HepG2 (cell line): Measurements from ENCODE around the gene XAB2. TPM values are rescaled to one million over a fixed set of nuclear protein-coding genes. Genes with fewer than 3 reads are reported as not detected.

Source experiments
- ATAC-seq: fragments of 200-7000 bp; cut with Tn5 transposase; 3 replicates; pipeline ENCODE4 v1.9.1; 2020; ENCODE audit warnings: mild to moderate bottlenecking, moderate library complexity
- BruUV-seq: library from RNA; stranded (reverse); fragments of 400-500 nt; replicated peaks from 2 replicates; lab custom pipeline; 2021; lab: Mats Ljungman, UMichigan
- CTCF ChIA-PET: fragments of 300-600 bp; formaldehyde crosslinking; extraction: SDS; loops from one replicate; lab custom pipeline; 2021; ENCODE audit warnings: low total read pairs, inconsistent platforms, low intra/inter-chr PET ratio; lab: Yijun Ruan, JAX
- POLR2A ChIA-PET: fragments of 350-600 bp; sonication (Branson Sonifier 250); formaldehyde crosslinking; loops from one replicate; lab custom pipeline; 2020; ENCODE audit warnings: antibody characterized with exemption, inconsistent platforms; lab: Yijun Ruan, JAX
- DNase-seq: peaks from one replicate; pipeline ENCODE4 v3.0.0-alpha.2; 2015; ENCODE audit warnings: low spot score
- FAIRE-seq: peaks from 3 replicates; lab custom pipeline; 2011; peaks lifted over from hg19 to GRCh38; lab: Jason Lieb, UNC
- H2AFZ ChIP-seq: one replicate; pipeline ENCODE4 v1.6.1; 2011; ENCODE audit warnings: low read length, inconsistent platforms
- H3K27ac ChIP-seq: fragments of 300-600 bp; 3 replicates; pipeline ENCODE4 v1.8.0; 2011; ENCODE audit warnings: mixed run types, mild to moderate bottlenecking, mixed read lengths, low read length, inconsistent platforms; ENCODE audit not compliant: insufficient read depth; ENCODE audit errors: extremely low read length
- H3K27me3 ChIP-seq, 2 experiments: fragments of 200-600 bp in 1 of 2; 2 replicates in 1 of 2; 3 replicates in 1 of 2; pipeline versions ENCODE4 v1.6.0 to v1.8.0; 2011; ENCODE audit warnings: low read length in 2 of 2, mild to moderate bottlenecking in 2 of 2, moderate library complexity in 2 of 2, inconsistent platforms in 1 of 2; ENCODE audit not compliant: insufficient read depth in 2 of 2, control insufficient read depth in 1 of 2
- H3K36me3 ChIP-seq, 2 experiments: fragments of 200-600 bp in 1 of 2; replicated peaks in 1 of 2; 2 replicates in 1 of 2; 3 replicates in 1 of 2; pipeline versions ENCODE4 v1.5.1 to v1.8.0; 2011; ENCODE audit warnings: low read length in 2 of 2, inconsistent platforms in 1 of 2; ENCODE audit not compliant: insufficient read depth in 2 of 2, control insufficient read depth in 1 of 2
- H3K4me1 ChIP-seq: 2 replicates; pipeline ENCODE4 v1.5.1; 2012; ENCODE audit warnings: low read length, inconsistent platforms; ENCODE audit not compliant: insufficient read depth
- H3K4me2 ChIP-seq: 2 replicates; pipeline ENCODE4 v1.6.0; 2011; ENCODE audit warnings: low read depth, low read length, inconsistent platforms
- H3K4me3 ChIP-seq, 3 experiments: fragments of 200-600 bp in 1 of 3; sonication (generic), shearing (Covaris generic) in 1 of 3; replicated peaks in 1 of 3; 2 replicates each; pipeline ENCODE4 v1.5.1; 2011 to 2016; ENCODE audit warnings: low read length in 3 of 3, inconsistent platforms in 2 of 3, low read depth in 2 of 3, mild to moderate bottlenecking in 2 of 3, control low read depth in 1 of 3, mixed read lengths in 1 of 3; ENCODE audit not compliant: insufficient read depth in 1 of 3
- H3K79me2 ChIP-seq: one replicate; pipeline ENCODE4 v1.6.1; 2011; ENCODE audit warnings: low read length, inconsistent platforms; ENCODE audit not compliant: insufficient read depth
- H3K9ac ChIP-seq: 2 replicates; pipeline ENCODE4 v1.6.0; 2011; ENCODE audit warnings: mild to moderate bottlenecking, low read depth, low read length, inconsistent platforms; ENCODE audit not compliant: insufficient read depth
- H3K9me3 ChIP-seq: 2 replicates; pipeline ENCODE4 v1.5.1; 2012; ENCODE audit warnings: mild to moderate bottlenecking, low read length
- H4K20me1 ChIP-seq: 2 replicates; pipeline ENCODE4 v1.6.0; 2011; ENCODE audit warnings: inconsistent platforms, mild to moderate bottlenecking, low read length, moderate library complexity; ENCODE audit not compliant: insufficient read depth
- GATAD1 ChIP-seq: IDR thresholded peaks from 2 replicates; pipeline ENCODE4 v1.6.1; 2016; ENCODE audit warnings: missing genetic modification reagents, missing compliant biosample characterization
- KDM5B ChIP-seq: sonication (generic); formaldehyde crosslinking; IDR thresholded peaks from 2 replicates; pipeline ENCODE4 v1.4.0; 2020; ENCODE audit warnings: missing genetic modification reagents, mild to moderate bottlenecking, borderline replicate concordance
- YEATS4 ChIP-seq: sonication (generic); formaldehyde crosslinking; IDR thresholded peaks from 2 replicates; pipeline ENCODE4 v1.4.0; 2020; ENCODE audit warnings: missing genetic modification reagents, borderline replicate concordance
- ZNF20 ChIP-seq: sonication (generic); formaldehyde crosslinking; IDR thresholded peaks from 2 replicates; pipeline ENCODE4 v1.4.0; 2020; ENCODE audit warnings: mild to moderate bottlenecking, moderate library complexity, missing genetic modification reagents
- WGBS: methylation state at CpG from one replicate; pipeline ENCODE4 v1.1.6; 2017; ENCODE audit warnings: low lambda C conversion rate; 5-methylcytosine and 5-hydroxymethylcytosine counted together
- in situ Hi-C: cut with HindIII; loops from 2 replicates; pipeline ENCODE4 v1.10.0; 2017; ENCODE audit warnings: low pct_unique_long_range_greater_than_20kb; ENCODE audit not compliant: extremely low pct_ligation_motif_present
- intact Hi-C: fragments of 100-400 bp; cut with micrococcal nuclease; formaldehyde crosslinking; loops from one replicate; pipeline ENCODE4 v1.10.0; 2022; ENCODE audit not compliant: unreplicated experiment
- polyA plus RNA-seq, 8 experiments: library from polyadenylated mRNA; depleted of rRNA in 3 of 8; stranded (reverse) in 7 of 8; unstranded in 1 of 8; fragments of >200 nt; fragmentation: Illumina TruSeq in 4 of 8; extraction: Trizol in 4 of 8; gene quantifications; 2 replicates each; pipeline versions ENCODE4 v1.2.1 to v1.2.3, GENCODE V29; 2011 to 2016; ENCODE audit warnings: low read depth in 4 of 8, missing spikeins in 1 of 8, mixed read lengths in 1 of 8; ENCODE audit not compliant: insufficient read depth in 1 of 8
- total RNA-seq, 5 experiments: library from RNA; depleted of rRNA; stranded (reverse); fragments of >200 nt; fragmentation: Illumina TruSeq; extraction: Trizol; gene quantifications; 2 replicates each; pipeline ENCODE4 v1.2.3, GENCODE V29; 2016; ENCODE audit warnings: low read depth in 1 of 5
- TF ChIP-seq, protein P1 (sequence below): sonication (generic); formaldehyde crosslinking; IDR thresholded peaks from 2 replicates; pipeline ENCODE4 v1.4.0; 2020; ENCODE audit warnings: missing genetic modification reagents
- TF ChIP-seq, protein P2 (sequence below): IDR thresholded peaks from 2 replicates; pipeline ENCODE4 v1.4.0; 2020; ENCODE audit warnings: mild to moderate bottlenecking, missing genetic modification reagents
- TF ChIP-seq, protein P3 (sequence below): sonication (generic); formaldehyde crosslinking; IDR thresholded peaks from 2 replicates; pipeline ENCODE4; 2020; ENCODE audit warnings: missing genetic modification reagents, mild to moderate bottlenecking, borderline replicate concordance
- TF ChIP-seq, protein P4 (sequence below): sonication (generic); formaldehyde crosslinking; IDR thresholded peaks from 2 replicates; pipeline ENCODE4 v1.4.0; 2020; ENCODE audit warnings: missing genetic modification reagents, borderline replicate concordance

XAB2 gene
- total and polyA plus RNA-seq, 2 of the 13 experiments (the other 11 are each of a cell fraction or from before 2014, with no cell fraction given) = 6.2 to 23.9 TPM

DNA sequence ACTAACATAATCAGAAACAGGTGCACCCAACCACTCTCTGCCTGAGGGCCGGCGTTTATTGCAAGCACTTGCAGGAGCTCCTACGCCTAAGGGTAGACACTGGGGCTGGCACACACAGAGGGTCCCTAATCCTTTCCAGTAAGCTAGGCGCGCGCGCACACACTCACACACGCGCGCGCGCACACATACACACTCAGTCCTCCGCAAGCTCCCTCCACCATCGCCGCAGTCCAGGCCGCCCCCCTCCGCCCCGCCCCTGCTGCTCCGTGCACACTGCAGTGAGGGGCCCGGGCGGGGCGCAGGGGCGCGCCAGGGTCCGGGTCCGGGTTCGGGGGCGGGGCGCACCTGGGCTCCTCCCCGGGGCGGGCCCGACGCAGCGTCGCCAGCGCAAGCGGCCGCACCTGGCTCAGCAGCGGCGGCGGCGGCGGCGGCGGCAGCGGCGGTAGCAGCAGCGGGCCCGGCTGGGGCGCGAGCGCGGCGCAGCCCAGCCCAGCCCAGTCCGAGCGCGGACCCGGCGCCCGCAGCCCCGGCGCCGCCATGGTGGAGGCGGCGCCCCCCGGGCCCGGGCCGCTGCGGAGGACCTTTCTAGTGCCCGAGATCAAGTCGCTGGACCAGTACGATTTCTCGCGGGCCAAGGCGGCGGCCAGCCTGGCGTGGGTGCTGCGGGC is 33.7 kb downstream of the XAB2 start, which contains the start of gene CAMSAP3:
Gene CAMSAP3 (plus strand): TSS at position 398 of the 668 bp plus-strand sequence. CDS start 140 bp downstream, at position 538.
- 0% methylated on average over 15 of the region's 78 CpGs for WGBS
- Histone ChIP-seq H3K27ac (peak within 1 kb of the TSS; percentile 74), H2AFZ (peak within 1 kb of the TSS; percentile 63), H3K27me3 (no peaks in the 10 kb centered on the region), H3K79me2 (peaks cover 29% of the 10 kb centered on the region), H3K9ac (peak within 1 kb of the TSS; percentile 86), H4K20me1 (peaks cover 25% of the 10 kb centered on the region), H3K36me3 (peaks cover 2 to 6% of the 10 kb centered on the region in 2 experiments; a peak in 2 of 5 replicates), H3K9me3 (no peaks in the 10 kb centered on the region), H3K4me2 (peak within 1 kb of the TSS; percentile 89), H3K4me1 (peaks cover 60% of the 10 kb centered on the region), H3K4me3 (peak within 1 kb of the TSS; percentile 71 to 98 (median 93))
- POLR2A ChIA-PET = interaction anchor here (0.6 to 2.5 kb wide), 12 partner anchors 10 to 496 kb away, joined by 3 to 21 read pairs (median 4); partner anchors contain the start of genes PET100, STXBP2, TIMM44 and XAB2
- intact Hi-C loops (no loop called here), in situ Hi-C loops (no loop called here)
- ATAC-seq = peak; percentile 84
- CTCF ChIA-PET = no interaction called here
- no TSS peak for BruUV-seq
- no peak for FAIRE-seq
- peak; percentile 64 for DNase-seq
- TF ChIP-seq, protein P1, sequence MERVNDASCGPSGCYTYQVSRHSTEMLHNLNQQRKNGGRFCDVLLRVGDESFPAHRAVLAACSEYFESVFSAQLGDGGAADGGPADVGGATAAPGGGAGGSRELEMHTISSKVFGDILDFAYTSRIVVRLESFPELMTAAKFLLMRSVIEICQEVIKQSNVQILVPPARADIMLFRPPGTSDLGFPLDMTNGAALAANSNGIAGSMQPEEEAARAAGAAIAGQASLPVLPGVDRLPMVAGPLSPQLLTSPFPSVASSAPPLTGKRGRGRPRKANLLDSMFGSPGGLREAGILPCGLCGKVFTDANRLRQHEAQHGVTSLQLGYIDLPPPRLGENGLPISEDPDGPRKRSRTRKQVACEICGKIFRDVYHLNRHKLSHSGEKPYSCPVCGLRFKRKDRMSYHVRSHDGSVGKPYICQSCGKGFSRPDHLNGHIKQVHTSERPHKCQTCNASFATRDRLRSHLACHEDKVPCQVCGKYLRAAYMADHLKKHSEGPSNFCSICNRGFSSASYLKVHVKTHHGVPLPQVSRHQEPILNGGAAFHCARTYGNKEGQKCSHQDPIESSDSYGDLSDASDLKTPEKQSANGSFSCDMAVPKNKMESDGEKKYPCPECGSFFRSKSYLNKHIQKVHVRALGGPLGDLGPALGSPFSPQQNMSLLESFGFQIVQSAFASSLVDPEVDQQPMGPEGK (CRISPR knock-in tag) = peak; percentile 88
- TF ChIP-seq, protein P2, sequence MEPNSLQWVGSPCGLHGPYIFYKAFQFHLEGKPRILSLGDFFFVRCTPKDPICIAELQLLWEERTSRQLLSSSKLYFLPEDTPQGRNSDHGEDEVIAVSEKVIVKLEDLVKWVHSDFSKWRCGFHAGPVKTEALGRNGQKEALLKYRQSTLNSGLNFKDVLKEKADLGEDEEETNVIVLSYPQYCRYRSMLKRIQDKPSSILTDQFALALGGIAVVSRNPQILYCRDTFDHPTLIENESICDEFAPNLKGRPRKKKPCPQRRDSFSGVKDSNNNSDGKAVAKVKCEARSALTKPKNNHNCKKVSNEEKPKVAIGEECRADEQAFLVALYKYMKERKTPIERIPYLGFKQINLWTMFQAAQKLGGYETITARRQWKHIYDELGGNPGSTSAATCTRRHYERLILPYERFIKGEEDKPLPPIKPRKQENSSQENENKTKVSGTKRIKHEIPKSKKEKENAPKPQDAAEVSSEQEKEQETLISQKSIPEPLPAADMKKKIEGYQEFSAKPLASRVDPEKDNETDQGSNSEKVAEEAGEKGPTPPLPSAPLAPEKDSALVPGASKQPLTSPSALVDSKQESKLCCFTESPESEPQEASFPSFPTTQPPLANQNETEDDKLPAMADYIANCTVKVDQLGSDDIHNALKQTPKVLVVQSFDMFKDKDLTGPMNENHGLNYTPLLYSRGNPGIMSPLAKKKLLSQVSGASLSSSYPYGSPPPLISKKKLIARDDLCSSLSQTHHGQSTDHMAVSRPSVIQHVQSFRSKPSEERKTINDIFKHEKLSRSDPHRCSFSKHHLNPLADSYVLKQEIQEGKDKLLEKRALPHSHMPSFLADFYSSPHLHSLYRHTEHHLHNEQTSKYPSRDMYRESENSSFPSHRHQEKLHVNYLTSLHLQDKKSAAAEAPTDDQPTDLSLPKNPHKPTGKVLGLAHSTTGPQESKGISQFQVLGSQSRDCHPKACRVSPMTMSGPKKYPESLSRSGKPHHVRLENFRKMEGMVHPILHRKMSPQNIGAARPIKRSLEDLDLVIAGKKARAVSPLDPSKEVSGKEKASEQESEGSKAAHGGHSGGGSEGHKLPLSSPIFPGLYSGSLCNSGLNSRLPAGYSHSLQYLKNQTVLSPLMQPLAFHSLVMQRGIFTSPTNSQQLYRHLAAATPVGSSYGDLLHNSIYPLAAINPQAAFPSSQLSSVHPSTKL (CRISPR knock-in tag) = peak; percentile 42; the same call in 1 of the 2 replicates
- peak; percentile 23; the same call in 1 of the 2 replicates for TF ChIP-seq YEATS4 (CRISPR knock-in tag)
- no peak for TF ChIP-seq GATAD1 (CRISPR knock-in tag)
- TF ChIP-seq, protein P3, sequence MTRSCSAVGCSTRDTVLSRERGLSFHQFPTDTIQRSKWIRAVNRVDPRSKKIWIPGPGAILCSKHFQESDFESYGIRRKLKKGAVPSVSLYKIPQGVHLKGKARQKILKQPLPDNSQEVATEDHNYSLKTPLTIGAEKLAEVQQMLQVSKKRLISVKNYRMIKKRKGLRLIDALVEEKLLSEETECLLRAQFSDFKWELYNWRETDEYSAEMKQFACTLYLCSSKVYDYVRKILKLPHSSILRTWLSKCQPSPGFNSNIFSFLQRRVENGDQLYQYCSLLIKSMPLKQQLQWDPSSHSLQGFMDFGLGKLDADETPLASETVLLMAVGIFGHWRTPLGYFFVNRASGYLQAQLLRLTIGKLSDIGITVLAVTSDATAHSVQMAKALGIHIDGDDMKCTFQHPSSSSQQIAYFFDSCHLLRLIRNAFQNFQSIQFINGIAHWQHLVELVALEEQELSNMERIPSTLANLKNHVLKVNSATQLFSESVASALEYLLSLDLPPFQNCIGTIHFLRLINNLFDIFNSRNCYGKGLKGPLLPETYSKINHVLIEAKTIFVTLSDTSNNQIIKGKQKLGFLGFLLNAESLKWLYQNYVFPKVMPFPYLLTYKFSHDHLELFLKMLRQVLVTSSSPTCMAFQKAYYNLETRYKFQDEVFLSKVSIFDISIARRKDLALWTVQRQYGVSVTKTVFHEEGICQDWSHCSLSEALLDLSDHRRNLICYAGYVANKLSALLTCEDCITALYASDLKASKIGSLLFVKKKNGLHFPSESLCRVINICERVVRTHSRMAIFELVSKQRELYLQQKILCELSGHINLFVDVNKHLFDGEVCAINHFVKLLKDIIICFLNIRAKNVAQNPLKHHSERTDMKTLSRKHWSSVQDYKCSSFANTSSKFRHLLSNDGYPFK = no peak
- TF ChIP-seq KDM5B (CRISPR knock-in tag) = no peak
- no peak for TF ChIP-seq ZNF20 (CRISPR knock-in tag)
- TF ChIP-seq, protein P4, sequence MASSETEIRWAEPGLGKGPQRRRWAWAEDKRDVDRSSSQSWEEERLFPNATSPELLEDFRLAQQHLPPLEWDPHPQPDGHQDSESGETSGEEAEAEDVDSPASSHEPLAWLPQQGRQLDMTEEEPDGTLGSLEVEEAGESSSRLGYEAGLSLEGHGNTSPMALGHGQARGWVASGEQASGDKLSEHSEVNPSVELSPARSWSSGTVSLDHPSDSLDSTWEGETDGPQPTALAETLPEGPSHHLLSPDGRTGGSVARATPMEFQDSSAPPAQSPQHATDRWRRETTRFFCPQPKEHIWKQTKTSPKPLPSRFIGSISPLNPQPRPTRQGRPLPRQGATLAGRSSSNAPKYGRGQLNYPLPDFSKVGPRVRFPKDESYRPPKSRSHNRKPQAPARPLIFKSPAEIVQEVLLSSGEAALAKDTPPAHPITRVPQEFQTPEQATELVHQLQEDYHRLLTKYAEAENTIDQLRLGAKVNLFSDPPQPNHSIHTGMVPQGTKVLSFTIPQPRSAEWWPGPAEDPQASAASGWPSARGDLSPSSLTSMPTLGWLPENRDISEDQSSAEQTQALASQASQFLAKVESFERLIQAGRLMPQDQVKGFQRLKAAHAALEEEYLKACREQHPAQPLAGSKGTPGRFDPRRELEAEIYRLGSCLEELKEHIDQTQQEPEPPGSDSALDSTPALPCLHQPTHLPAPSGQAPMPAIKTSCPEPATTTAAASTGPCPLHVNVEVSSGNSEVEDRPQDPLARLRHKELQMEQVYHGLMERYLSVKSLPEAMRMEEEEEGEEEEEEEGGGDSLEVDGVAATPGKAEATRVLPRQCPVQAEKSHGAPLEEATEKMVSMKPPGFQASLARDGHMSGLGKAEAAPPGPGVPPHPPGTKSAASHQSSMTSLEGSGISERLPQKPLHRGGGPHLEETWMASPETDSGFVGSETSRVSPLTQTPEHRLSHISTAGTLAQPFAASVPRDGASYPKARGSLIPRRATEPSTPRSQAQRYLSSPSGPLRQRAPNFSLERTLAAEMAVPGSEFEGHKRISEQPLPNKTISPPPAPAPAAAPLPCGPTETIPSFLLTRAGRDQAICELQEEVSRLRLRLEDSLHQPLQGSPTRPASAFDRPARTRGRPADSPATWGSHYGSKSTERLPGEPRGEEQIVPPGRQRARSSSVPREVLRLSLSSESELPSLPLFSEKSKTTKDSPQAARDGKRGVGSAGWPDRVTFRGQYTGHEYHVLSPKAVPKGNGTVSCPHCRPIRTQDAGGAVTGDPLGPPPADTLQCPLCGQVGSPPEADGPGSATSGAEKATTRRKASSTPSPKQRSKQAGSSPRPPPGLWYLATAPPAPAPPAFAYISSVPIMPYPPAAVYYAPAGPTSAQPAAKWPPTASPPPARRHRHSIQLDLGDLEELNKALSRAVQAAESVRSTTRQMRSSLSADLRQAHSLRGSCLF (CRISPR knock-in tag) = no peak
